Stimulated activated CD8-positive, alpha-beta memory T cell treated with anti-CD3 and anti-CD28 coated beads, Interleukin-7, amount 100 ng/mL, for 4 hours (primary cell): ENCODE results near the gene GSTM3.
A peak's percentile ranks its signal among the peaks of the same experiment; 100 is the strongest.

Experiments used
- DNase-seq, 2 donors: peaks; one replicate each; pipeline ENCODE4 v3.0.0-alpha.2; 2020; ENCODE audit warnings: low read depth in 2 of 2

Gene GSTM3

DNA sequence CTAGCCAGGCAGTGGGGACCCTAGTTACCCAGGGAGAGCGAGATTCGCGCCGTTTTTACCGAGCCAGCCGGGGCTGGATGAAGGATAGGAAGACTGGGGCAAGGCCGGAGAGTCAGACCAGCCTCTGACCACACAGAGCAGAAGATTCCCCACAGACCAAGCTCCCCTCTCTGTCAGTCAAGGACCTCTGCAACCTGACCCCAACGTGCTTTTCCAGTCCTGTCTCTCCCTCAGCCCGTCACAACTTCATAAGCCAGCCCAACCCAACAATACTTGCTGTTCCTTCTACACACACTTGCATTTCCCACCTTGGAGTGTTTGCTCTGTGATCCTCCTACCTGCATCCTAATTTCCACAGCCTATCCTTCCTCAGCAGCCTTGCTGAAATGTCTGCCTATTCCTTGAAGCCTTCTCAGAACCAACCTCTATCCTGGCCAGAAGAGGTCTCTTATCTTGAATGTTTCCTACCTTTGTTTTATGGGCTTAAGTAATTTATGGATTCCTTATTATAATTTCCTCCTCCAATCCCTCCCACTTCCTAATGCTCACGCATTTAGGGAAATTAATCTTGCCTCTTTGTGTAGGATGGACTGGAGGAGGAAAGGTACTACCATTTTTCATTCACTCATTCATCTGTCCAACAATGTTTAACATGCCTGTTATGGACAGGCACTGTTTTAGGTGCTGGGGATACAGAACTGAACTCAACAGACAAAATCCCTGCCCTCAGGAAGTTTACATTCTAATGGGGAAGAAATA, at the start of gene GSTM3:
GSTM3 (minus strand) TSS at position 424 of the 759 bp plus-strand sequence. CDS start 751 bp downstream, outside the sequence.
- no peak for DNase-seq

DNA sequence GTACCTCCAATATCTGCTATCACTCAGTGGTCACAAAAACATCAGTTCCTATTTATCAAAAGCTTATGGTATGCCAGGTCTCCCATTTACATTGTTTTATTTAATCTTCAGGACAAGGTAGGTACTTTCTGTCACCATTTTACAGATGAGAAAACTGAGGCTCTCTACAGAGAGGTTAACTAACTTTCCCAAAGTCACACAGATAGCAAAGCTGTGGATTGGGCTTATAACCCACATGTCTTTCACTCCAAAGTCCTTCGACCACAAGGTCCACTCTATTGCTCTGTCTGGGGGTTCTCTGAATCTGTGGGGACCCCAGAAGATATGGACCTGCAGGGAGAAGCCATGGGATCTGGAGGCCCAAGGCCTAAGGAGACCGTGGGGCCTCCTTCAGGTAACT, 49.5 kb upstream of the GSTM3 start:
- no peak for DNase-seq

DNA sequence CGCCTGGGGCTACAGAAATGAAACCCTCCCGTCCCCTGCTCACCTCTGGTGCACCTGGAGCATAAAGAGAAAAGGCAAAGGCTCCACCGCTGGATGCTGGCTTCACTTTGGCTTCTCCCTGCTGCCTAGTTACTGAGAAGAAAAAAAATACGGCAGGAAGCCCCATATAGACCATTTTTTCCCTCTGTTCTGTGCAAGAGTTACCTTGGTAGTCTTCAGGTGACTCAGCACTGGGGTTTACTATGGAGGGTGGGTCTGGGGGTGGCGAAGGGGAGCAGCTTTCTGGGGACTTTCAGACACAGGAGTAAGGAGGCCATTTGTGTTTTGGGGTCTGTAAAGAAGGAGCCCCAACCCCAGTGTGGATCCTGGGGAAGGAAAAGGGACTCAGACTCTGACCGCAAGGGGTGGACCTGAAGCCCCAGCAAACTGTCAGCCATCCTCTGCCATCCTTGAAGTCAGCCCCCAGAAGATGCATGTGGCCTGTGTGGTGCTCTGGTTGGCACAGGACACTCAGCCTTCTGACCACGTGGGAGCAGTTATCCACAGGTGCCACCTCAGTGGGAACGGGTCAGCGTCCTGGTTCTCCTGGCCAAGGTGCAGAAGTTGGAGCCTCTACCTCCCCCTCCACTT, 48.8 kb upstream of the GSTM3 start:
- DNase-seq: no peak

DNA sequence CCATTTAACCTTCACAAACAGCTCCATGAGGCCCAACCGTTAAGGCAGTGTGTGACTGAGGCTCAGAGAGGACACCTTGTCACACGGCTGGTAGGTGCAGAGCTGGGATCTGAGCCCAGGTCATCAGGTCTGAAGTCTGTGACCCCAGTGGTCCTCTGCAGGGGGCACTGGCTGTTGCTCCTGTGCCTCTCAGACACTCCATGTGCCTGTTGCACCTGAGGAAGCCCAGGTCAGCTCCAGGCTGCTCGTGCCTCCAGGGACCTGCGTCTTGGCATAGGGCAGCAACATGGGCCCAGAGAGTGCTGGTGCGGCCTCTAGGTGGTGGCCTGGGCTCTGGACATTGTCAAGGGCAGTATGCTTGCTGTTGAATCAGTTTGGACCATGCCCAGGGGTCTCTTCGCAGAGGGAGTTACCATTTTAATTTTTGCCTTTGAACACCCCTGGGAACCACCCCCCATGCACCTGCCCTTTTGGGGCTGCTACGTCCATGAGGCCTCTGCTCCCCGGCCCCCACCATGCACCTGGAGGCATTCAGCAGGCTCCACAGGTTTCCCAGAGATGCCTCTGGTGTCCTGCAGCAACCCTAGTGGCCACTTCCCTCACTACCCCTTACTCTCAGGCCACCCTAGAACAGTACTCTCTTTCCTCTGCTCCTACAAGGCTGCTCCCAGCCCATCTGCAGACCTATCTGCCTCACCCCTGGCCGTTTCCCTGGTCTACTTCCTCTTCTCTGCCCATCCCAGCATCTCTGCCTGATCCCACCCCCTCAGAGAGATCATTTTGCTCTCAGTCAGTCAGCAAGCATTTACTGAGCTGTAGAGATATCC, 48.1 kb upstream of the GSTM3 start:
- no peak for DNase-seq

DNA sequence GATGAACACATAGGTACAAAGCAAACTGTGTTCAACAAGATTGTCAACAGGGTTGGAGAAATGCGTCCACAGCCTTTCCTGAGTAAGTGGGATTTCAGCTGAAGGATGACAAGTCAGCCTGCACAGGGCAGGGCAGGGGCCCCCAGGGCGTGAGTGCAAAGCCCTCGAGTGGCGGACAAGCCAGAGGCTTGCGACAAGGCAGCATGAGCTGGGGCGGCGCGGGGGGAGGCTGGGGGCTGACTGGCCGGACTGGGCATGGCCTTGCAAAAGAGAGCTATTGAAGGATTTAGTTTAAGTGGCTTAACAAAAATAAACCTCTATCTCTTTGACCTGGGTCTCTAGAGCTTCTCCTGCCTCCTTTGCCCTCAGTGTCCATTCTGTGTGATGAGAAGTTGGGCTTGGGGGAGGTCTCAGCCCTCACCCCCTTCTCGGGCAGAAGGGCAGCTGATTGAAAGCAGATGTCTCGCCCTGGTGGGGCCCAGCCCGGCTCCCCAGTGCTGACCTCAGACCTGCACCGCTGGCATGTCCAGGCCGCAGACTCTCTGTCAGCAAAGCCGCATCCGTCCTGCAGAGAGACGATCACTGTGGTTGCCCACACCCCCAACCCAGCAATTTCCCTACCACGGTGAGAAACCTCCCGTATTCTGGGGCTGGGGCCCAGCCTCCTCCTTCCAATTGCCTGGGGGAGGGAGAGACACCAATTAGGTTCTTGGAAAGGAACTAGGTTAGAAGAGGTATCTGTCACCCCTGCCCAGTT, 47.2 kb upstream of the GSTM3 start:
- DNase-seq: peak in 1 of 2 donors; percentile 31

DNA sequence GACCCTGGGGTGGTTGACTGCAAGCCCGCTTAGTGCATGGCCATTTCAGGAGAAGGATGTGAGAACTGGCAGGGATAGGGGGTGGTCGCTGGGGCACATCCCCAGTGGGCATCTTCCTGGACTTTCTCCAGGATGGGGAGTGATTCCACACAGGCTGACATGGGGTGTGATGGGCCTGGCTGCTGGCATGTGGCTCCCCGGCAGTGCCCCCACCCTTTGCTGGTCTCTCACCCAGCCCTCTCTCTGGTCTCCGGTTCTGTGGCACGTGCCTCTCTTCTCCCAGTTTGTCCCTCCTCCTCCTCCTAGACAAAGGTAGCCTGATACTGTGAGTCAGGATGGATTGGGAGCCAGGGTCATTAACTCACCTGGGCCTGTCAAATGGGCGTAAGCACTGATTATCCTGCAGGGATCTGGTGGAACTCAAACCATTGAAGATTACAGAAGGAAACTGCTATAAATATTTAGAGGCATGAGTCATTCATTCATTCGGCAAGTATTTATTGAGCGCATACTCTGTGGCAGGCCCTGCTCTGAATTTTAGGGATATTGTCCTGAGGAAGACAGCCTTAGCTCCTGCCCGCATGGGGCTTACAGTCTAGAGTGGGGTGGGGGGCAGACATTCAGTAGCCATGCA, 46.5 kb upstream of the GSTM3 start:
- DNase-seq: no peak

DNA sequence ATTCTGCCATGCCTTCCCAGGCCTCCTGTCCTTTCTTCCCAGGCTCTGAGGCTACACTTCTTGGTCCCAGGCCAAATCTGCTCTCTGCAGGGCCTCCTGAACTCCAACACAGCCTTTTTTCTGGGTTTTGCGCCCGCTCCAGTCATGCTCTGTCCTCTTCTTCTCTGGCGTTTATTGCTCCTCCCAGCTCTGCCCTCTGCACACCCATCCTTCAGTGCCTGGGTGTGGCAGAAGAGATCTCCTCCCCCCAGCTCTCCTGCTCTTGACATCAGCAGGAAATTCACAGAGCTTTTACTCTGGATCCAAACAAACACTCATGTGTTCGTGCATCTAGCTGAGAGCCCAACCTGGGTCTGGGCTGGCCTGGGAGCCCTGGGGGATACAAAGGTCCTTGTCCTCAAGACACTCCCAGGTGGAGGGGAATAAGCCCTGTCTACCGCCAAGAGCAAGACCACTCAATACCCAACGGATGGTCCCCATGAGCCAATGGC, 45.7 kb upstream of the GSTM3 start:
- DNase-seq: no peak

DNA sequence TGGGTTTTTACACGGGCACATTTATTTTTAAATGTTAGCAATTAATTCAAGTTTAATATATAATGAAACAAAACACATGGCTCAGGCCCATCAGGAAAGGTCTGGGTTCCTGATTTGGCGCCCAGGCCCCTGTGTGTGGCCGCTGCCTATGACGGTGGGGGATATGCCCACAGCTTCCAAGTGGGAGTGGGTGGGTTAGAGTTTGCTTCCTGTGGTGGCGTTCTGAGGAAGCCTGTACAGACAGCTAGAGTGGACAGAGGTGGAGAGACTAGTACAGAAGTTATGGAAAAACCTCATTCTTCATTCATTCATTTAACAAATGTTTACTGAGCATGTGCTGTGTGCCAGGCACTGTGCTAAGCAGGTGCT, 45.3 kb upstream of the GSTM3 start:
- DNase-seq: no peak

DNA sequence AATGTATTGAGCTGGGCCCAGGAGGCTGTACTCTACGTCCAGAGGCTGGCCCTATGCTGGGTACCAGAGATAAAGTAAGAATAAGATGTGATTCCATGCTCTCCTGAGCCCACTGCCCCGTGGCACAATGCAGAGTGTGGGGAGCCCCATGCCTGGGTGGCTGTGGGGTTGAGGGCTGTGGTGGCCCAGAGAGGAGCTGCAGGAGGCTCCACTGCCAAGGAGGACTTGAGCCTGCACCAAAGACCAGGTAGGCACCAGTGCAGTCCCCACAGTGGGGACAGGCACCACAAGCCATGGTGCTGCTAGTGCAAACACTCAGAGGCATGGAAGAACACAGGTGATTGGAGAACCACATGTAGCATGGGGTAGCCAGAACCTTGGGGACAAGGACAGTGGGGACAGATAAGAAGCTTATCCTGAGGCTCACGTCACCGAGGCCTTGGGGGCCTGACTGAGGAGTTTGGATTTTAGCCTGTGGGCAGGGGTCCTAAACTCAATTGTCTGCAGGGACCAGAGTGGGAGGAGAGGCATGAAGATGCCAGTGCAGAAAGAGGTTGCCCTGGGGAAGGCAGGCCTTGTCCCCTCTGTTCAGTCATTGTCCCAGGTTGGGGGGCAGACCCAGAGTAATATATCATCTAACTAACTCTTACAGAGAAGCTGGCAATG, 44.7 kb upstream of the GSTM3 start:
- no peak for DNase-seq

DNA sequence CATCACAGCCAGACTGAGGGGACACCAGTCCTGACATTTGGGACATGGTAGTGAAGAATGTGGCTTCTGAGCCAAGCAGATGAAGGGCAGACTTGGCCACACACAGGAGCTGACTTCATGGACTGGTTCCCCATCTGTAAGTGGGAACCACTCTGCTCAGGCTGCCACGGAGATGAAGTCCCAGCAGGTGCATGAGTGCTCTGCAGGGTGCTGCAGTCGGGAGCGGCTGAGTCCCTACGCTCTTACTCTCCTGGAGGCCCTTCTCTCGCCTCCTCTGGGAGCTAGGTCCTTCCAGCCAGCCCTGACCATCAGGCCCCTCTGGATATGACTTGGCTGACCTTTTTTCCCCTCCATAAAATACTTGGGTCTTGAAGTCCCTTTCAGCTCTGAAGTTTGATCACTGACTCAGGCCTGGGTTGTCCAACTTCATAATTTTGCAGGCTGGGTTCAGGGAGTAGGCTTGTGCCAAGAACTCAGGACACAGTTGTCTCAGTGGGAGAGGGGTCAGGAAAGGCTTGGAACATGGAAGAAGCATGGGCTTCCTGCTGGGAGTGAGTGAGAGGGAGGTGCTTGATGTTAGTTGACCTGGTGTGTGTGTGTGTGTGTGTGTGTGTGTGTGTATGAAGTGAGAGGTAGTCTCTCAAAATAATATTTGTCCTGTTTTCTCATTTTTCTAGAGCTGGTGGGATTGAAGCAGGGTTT, 43.9 kb upstream of the GSTM3 start:
- DNase-seq: no peak

DNA sequence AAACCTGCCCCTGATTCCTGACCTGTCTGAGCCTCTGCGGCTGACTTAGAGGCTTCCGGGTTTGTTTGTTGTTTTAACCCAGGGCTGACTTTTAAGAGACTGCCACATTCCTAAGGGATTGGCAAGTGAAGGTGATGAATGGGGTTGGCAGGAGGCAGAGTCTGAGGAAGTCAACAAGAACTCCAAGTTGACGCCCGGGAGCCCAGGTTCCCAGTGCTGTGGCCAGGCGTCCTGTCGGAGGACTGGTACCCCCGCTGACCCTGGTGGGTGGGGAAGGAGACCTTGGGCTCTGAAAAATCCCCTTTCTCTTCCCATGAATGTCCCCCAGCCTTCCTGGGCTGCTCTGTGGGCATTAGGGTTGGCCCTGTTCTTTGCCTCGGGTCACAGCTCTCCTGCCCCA, 42.6 kb upstream of the GSTM3 start:
- no peak for DNase-seq

DNA sequence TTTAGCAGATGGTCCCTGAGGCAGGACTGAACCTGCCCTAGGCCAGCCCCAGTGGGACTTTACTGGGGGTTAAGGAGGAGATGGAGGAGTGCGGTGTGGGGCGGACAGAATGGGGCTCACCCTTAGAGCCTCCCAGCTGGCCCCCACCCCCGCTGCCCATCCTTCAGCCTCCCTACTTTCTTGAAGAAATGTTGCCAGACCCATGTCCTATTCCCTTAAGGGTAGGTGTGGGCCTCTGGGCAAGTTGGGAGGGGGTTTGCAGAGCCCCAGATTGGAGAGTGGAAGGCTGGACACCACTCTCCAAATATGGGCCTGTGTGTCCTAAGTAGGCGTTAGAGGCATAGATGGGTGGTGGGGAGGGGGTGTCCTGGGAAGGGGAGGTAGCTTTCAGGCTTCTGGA, 42.1 kb upstream of the GSTM3 start:
- no peak for DNase-seq

DNA sequence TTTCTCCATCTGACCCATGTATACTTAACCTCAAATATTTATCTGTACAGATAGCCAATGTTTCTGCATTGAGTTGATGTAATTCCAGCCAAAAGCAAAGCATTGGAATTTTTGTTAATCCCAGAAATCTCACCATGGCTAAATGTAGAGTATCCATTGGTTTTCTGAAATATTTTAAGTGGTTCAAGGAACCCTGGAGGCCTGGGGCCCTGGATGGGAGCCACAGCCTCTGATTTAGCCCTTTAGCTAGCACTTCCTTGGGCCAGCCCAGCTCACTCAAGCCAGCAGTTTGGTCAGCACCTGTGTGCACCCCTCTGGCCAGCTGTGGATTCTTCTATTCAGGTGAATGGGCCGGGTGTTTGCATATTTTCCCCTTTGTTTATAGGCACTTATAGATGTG, 41.7 kb upstream of the GSTM3 start:
- no peak for DNase-seq

DNA sequence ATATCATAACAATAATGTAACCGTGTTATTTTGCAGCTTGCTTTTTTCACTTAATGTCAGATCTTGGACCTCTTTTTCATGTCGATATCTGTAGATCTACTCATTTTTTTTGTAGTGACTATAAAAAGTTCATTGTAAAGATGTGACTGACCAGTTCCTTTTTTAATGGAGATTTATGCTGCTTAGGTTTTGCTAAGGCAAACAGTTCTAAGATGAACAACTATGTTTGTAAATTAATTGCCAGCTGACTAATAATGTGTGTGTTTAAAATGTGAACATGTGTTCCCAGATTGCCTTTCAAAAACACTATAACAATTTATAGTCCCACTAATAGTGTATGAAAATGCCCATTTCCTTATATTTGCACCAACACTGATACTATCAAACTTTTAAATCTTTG, 41.0 kb upstream of the GSTM3 start:
- no peak for DNase-seq

DNA sequence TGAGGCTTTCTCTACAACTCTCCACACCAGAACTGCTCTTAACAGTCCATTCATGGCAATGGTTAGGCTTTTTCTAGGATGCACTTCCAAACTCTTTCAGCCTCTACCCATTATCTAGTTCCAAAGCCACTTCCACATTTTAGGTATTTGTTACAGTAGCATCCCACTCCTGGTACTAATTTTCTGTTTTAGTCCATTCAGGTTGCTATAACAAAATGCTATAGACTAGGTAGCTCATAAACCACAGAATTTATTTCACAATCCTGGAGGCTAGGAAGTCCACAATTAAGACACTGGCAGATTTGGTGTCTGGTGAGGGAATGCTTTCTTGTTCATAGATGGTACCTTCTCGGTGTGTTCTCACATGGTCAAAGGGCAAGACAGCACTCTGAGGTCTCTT, 40.1 kb upstream of the GSTM3 start:
- DNase-seq: no peak

DNA sequence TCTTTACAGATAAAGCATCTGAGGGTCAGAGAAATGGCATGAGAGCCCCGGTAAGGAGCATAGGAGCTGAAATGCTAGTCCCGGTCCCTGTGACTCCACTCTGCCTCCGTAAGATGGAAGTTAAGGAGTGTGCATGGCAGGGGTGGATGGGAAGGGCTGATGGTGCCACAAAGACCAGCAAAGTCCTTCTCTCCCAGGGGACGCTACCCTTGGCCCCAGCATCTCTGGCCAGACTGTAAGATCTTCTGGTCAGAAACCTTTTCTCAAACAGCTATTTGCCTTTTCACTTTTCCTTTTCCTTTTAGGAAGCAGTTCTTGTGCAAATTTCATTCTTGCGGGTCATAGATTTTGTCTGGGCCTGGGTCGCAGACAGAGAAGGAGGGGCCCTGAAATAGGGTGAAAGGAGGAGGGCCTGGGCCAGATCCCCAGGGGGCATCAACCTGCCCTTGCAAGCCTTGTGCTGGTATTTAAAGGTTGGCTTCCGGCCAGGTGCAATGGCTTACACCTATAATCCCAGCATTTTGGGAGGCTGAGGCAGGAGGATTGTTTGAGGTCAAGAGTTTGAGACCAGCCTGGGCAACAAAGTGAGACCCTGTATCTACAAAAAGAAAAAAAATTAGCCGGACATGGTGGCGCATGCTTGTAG, 37.3 kb upstream of the GSTM3 start:
- DNase-seq: no peak

DNA sequence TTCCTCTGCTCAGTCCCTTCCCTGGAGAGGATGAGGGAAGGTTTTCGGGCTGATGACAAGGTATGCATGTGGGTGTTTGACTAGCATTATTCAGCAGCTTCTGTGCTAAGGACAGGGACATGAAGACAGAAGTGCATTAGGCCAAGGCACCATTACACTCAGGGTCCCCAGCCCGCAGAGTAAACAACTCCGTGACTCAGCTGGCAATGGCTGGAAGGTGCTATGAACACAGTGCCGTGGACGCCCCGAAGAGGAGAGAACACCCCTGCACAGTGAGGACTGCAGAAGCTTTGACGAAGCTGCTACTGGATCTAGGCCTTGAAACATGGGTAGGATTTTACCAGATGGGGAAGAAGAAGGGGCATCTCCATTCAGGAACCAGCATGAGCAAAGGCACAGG, 36.6 kb upstream of the GSTM3 start:
- no peak for DNase-seq

DNA sequence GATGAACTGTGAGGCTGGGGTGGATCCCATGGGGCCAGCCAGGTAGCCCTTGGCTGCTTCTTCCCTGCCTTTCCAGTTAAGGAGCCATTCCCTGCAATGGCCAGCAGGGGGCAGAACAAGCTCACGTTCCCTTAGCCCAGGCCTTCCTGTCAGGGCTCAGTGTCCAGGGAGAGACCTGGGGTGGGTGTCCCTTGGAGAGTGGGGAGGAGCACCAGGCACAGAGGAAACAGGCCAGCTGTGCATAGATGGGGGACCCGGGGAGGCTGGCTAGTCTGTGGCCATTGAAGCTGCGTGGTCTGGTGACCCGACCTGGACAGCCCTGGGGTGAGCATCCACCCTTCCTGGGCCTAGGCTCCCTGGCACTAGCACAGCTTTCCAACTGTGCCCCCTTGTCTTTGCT, 36.1 kb upstream of the GSTM3 start:
- peak; percentile 47 to 52 for DNase-seq

DNA sequence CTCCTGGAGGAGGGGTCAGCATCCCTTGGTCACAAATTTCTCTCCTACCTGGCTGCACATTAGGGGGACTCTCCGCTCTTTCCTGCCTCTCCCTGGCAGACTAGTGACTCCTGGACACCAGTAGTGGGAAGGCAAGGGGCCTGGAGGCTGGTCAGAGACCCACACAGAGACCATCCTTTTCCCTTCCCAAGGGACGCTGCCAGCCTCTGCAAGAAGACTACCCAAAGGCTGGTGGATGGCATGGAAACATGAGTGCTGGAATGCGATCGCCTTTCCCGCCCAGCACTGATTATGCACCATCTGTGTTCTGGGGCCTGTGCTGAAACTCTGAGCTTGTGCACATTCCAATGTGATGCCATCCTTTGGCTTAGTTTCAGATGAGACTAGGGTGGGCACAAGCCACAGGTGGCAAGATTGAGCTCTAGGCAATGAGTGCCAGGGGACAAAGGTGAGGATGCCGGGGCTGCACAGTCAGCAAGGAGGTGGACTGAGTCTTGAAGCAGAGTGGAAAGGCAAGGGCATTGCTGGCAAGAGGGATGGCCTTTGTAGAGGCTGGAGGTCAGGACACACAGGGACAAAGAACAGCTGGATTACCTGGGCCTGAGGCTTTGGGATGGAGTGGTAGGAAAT, 35.5 kb upstream of the GSTM3 start:
- DNase-seq: no peak
